ENCODE measurements around the gene OTOF. TPM values are rescaled to one million over a fixed set of nuclear protein-coding genes. Genes with fewer than 3 reads are reported as not detected.

The OTOF gene
- total RNA-seq, 1 donor from 2014 or later: not detected

DNA sequence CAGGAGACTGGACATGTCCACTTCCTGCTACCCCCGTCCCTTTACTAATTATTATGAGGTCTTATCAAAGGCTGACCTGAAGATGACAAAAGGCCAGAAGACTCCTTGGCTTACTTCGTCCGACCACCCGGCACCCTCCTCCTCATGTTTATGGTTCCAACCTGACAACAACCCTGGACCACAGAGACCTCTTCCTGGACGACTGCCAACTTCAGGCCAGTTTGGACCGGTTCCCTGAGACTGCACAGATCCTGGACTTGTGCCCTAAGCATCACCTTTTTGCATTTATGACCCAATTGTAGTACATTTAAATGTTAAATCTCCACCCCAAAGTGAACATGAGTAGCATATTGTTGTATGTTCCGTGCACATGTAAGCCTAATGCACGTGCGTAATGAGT lies 70.4 kb downstream of the OTOF start:
- Histone ChIP-seq H3K4me3 (no peak overlapping the region), H3K27ac (no peak overlapping the region), H3K36me3 (no peaks in the 10 kb centered on the region), H3K27me3 (no peaks in the 10 kb centered on the region), H3K4me1 (no peaks in the 10 kb centered on the region), H3K9me3 (no peaks in the 10 kb centered on the region)
- TF ChIP-seq, protein P1, sequence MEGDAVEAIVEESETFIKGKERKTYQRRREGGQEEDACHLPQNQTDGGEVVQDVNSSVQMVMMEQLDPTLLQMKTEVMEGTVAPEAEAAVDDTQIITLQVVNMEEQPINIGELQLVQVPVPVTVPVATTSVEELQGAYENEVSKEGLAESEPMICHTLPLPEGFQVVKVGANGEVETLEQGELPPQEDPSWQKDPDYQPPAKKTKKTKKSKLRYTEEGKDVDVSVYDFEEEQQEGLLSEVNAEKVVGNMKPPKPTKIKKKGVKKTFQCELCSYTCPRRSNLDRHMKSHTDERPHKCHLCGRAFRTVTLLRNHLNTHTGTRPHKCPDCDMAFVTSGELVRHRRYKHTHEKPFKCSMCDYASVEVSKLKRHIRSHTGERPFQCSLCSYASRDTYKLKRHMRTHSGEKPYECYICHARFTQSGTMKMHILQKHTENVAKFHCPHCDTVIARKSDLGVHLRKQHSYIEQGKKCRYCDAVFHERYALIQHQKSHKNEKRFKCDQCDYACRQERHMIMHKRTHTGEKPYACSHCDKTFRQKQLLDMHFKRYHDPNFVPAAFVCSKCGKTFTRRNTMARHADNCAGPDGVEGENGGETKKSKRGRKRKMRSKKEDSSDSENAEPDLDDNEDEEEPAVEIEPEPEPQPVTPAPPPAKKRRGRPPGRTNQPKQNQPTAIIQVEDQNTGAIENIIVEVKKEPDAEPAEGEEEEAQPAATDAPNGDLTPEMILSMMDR (IDR thresholded peaks at IDR 0.05): no peak
- intact Hi-C loops (cut with DNase I): no loop called here
- no peak for DNase-seq (ENCODE audit: low spot score in 2 of 2)

Other genes with a start within 250 kb of the OTOF start
- gene HADHA, start 233.5 kb downstream of the OTOF start, total RNA-seq: 49.5 TPM
- 93.4 TPM for gene HADHB, start 233.2 kb downstream of the OTOF start, total RNA-seq
- 2.2 TPM for gene SELENOI, start 132.0 kb downstream of the OTOF start, total RNA-seq
- not detected for gene ADGRF3, start 131.3 kb downstream of the OTOF start, total RNA-seq
- gene DRC1, start 76.2 kb downstream of the OTOF start, total RNA-seq: not detected
- not detected for gene CIB4, start 163.2 kb upstream of the OTOF start, total RNA-seq
- gene KCNK3, start 214.6 kb upstream of the OTOF start, total RNA-seq: 7.2 TPM